ENCODE results near the gene B3GNT5. TPM values are rescaled to one million over a fixed set of nuclear protein-coding genes. Genes with fewer than 3 reads are reported as not detected.

B3GNT5 gene
- total and polyA plus RNA-seq, 2 donors (not counting 3 experiments of a cell fraction or from before 2014, with no cell fraction given) = 4.1 to 25.6 TPM

DNA sequence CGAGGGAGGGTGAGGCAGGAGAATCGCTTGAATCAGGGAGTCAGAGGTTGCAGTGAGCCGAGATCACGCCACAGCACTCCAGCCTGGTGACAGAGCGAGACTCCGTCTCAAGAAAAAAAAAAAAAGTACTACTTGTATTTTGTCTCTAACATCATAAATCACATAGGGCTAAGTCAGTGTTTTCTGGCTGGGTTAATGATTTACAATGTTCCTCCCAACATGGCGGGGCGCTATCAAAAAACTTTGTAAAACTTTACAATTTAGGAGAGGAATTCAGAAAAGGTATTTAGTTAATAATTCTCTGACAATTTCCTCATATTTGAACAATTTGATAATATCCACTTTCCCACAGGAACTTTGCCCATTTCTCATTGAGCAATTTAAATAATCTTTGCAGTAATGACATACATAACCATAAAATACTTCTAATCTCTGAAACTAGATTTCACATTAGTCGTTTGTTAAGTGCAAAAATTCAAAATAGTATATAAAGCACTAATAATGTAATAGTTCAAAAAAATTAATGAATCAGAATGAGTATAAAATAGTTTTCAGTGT, 26.6 kb upstream of the B3GNT5 start:
- no peak overlapping the region for H3K4me2 ChIP-seq (ENCODE audit: insufficient read depth, low read length)
- no peaks in the 10 kb centered on the region for H3K9me1 ChIP-seq (replicated peaks; ENCODE audit: control insufficient read depth, extremely low read depth, insufficient read depth, low read length)
- H3K27me3 ChIP-seq (ENCODE audit: control insufficient read depth in 2 of 2, insufficient read depth in 2 of 2, low read length in 2 of 2) = peaks cover 0 to 8% of the 10 kb centered on the region in 2 experiments
- no TSS peak for BruUV-seq (replicated peaks)
- TF ChIP-seq, protein P1, sequence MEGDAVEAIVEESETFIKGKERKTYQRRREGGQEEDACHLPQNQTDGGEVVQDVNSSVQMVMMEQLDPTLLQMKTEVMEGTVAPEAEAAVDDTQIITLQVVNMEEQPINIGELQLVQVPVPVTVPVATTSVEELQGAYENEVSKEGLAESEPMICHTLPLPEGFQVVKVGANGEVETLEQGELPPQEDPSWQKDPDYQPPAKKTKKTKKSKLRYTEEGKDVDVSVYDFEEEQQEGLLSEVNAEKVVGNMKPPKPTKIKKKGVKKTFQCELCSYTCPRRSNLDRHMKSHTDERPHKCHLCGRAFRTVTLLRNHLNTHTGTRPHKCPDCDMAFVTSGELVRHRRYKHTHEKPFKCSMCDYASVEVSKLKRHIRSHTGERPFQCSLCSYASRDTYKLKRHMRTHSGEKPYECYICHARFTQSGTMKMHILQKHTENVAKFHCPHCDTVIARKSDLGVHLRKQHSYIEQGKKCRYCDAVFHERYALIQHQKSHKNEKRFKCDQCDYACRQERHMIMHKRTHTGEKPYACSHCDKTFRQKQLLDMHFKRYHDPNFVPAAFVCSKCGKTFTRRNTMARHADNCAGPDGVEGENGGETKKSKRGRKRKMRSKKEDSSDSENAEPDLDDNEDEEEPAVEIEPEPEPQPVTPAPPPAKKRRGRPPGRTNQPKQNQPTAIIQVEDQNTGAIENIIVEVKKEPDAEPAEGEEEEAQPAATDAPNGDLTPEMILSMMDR (IDR thresholded peaks at IDR 0.05; ENCODE audit: extremely low read depth in 1 of 2, insufficient read depth in 1 of 2, low read depth in 1 of 2, low read length in 2 of 2) = no peak
- no peak for TF ChIP-seq EZH2 (IDR thresholded peaks at IDR 0.05; ENCODE audit: borderline replicate concordance, low read depth, low read length, severe bottlenecking)
- TF ChIP-seq JUN (IDR thresholded peaks at IDR 0.05; ENCODE audit: borderline replicate concordance, insufficient read depth, insufficient read length, low read depth) = no peak
- TF ChIP-seq POLR2AphosphoS5 (IDR thresholded peaks at IDR 0.05; ENCODE audit: insufficient read depth, low read depth, low read length) = no peak
- no peak for TF ChIP-seq MYC (IDR thresholded peaks at IDR 0.05; ENCODE audit: low read depth, low read length)
- TF ChIP-seq FOS (IDR thresholded peaks at IDR 0.05; ENCODE audit: borderline replicate concordance, insufficient read depth, low read length) = no peak
- TF ChIP-seq, protein P2, sequence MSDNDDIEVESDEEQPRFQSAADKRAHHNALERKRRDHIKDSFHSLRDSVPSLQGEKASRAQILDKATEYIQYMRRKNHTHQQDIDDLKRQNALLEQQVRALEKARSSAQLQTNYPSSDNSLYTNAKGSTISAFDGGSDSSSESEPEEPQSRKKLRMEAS (IDR thresholded peaks at IDR 0.05; ENCODE audit: insufficient read depth, insufficient read length) = no peak
- TF ChIP-seq GATA2 (IDR thresholded peaks at IDR 0.05; ENCODE audit: insufficient read depth, insufficient read length, low read depth, low read length) = no peak
- no peak for TF ChIP-seq POLR2A (IDR thresholded peaks at IDR 0.05; ENCODE audit: low read depth, low read length)
- no peaks in the 10 kb centered on the region for H3K4me1 ChIP-seq (ENCODE audit: control insufficient read depth, extremely low read depth, insufficient read depth, low read length)
- no peak overlapping the region for H3K9ac ChIP-seq (replicated peaks; ENCODE audit: extremely low read depth, insufficient read depth, low read length)
- H3K27ac ChIP-seq (ENCODE audit: insufficient read depth, low read depth, low read length) = no peak overlapping the region
- H4K20me1 ChIP-seq (replicated peaks; ENCODE audit: control insufficient read depth, extremely low read depth, insufficient read depth, low read length) = no peaks in the 10 kb centered on the region
- no peak overlapping the region for H2AFZ ChIP-seq (ENCODE audit: low read depth, low read length)
- H3K4me3 ChIP-seq (replicated peaks in 1 of 3; ENCODE audit: insufficient read depth in 1 of 3, low read depth in 1 of 3, low read length in 3 of 3) = no peak overlapping the region
- no peak for DNase-seq (ENCODE audit: low read depth, low spot score)
- dilution Hi-C loops (cut with MboI; ENCODE audit: extremely low pct_ligation_motif_present, low sequenced_read_pairs) (no loop called here), intact Hi-C loops (cut with micrococcal nuclease) (no loop called here)
- no peak for FAIRE-seq
- POLR2A ChIA-PET = no interaction called here
- no peaks in the 10 kb centered on the region for H3K79me2 ChIP-seq (ENCODE audit: control insufficient read depth, insufficient read depth, low read length)
- H3K9me3 ChIP-seq (replicated peaks; ENCODE audit: control insufficient read depth, insufficient read depth, low read length) = no peaks in the 10 kb centered on the region
- CTCF ChIA-PET = no interaction called here
- no peaks in the 10 kb centered on the region for H3K36me3 ChIP-seq (ENCODE audit: control insufficient read depth in 2 of 2, extremely low read depth in 1 of 2, insufficient read depth in 2 of 2, low read length in 2 of 2)
